HEK293 (cell line): ENCODE measurements around the gene PDE4B.
A peak's percentile ranks its signal among the peaks of the same experiment; 100 is the strongest.

ENCODE experiments used
- CTCF ChIA-PET: fragments of 350-600 bp; formaldehyde crosslinking; extraction: SDS; loops from one replicate; lab custom pipeline; 2021; ENCODE audit warnings: antibody characterized with exemption; lab: Yijun Ruan, JAX
- POLR2A ChIA-PET: fragments of 300-600 bp; formaldehyde crosslinking; extraction: SDS; loops from one replicate; lab custom pipeline; 2020; ENCODE audit warnings: antibody characterized with exemption, inconsistent platforms; lab: Yijun Ruan, JAX
- H3K27ac ChIP-seq: fragments of 200-500 bp; sonication (Bioruptor generic); 2 replicates; pipeline ENCODE4 v1.5.1; 2014; ENCODE audit warnings: low read depth, low read length, control low read depth, inconsistent platforms; ENCODE audit errors: extremely low read depth
- H3K36me3 ChIP-seq, 2 experiments: fragments of 200-500 bp in 1 of 2; sonication (Bioruptor generic) in 1 of 2; 1 replicate in 1 of 2; 2 replicates in 1 of 2; pipeline ENCODE4 v1.5.1; 2014 to 2017; ENCODE audit warnings: inconsistent platforms in 2 of 2, low read length in 2 of 2; ENCODE audit not compliant: control insufficient read depth in 2 of 2, insufficient read depth in 1 of 2
- H3K4me1 ChIP-seq: fragments of 200-500 bp; sonication (Bioruptor generic); 2 replicates; pipeline ENCODE4 v1.5.1; 2014; ENCODE audit warnings: mild to moderate bottlenecking, low read length, inconsistent platforms; ENCODE audit not compliant: control insufficient read depth, insufficient read depth
- H3K4me3 ChIP-seq: 2 replicates; pipeline ENCODE4 v1.5.1; 2011; ENCODE audit warnings: low read depth, mild to moderate bottlenecking, control low read depth, low read length, moderate library complexity
- H3K9me3 ChIP-seq: fragments of 200-500 bp; sonication (Bioruptor generic); 2 replicates; pipeline ENCODE4 v1.5.1; 2014; ENCODE audit warnings: low read depth, low read length, inconsistent platforms; ENCODE audit not compliant: control insufficient read depth, insufficient read depth
- ATF2 ChIP-seq: fragments of 450-650 bp; formaldehyde crosslinking; IDR thresholded peaks from 2 replicates; pipeline ENCODE4 v1.5.1; 2016; ENCODE audit warnings: missing biosample characterization, missing genetic modification characterization, low read depth
- PRDM2 ChIP-seq: fragments of 450-650 bp; formaldehyde crosslinking; IDR thresholded peaks from 2 replicates; pipeline ENCODE4 v1.5.1; 2016; ENCODE audit warnings: missing biosample characterization, missing genetic modification characterization, borderline replicate concordance
- TRIM28 ChIP-seq: IDR thresholded peaks from 2 replicates; pipeline ENCODE4 v1.6.1; 2011; ENCODE audit warnings: low read length, control low read depth, borderline replicate concordance
- YY1 ChIP-seq: fragments of 450-650 bp; formaldehyde crosslinking; IDR thresholded peaks from 2 replicates; pipeline ENCODE4 v1.5.1; 2018; ENCODE audit warnings: missing biosample characterization, missing genetic modification characterization
- ZBTB48 ChIP-seq: fragments of 450-650 bp; formaldehyde crosslinking; IDR thresholded peaks from 2 replicates; pipeline ENCODE4 v1.5.1; 2016; ENCODE audit warnings: missing biosample characterization, missing genetic modification characterization
- ZNF133 ChIP-seq: fragments of 450-650 bp; formaldehyde crosslinking; IDR thresholded peaks from 2 replicates; pipeline ENCODE4 v1.5.1; 2016; ENCODE audit warnings: missing biosample characterization, missing genetic modification characterization
- ZNF140 ChIP-seq: fragments of 450-650 bp; formaldehyde crosslinking; IDR thresholded peaks from 2 replicates; pipeline ENCODE4 v1.5.1; 2016; ENCODE audit warnings: missing biosample characterization, missing genetic modification characterization
- ZNF2 ChIP-seq: fragments of 450-650 bp; formaldehyde crosslinking; IDR thresholded peaks from 2 replicates; pipeline ENCODE4 v1.5.1; 2016; ENCODE audit warnings: missing biosample characterization, missing genetic modification characterization
- ZNF366 ChIP-seq: fragments of 450-650 bp; formaldehyde crosslinking; conservative IDR thresholded peaks from 2 replicates; pipeline ENCODE4 v1.5.1; 2016; ENCODE audit warnings: missing biosample characterization, missing genetic modification characterization
- ZNF654 ChIP-seq: fragments of 450-650 bp; formaldehyde crosslinking; IDR thresholded peaks from 2 replicates; pipeline ENCODE4 v1.5.1; 2016; ENCODE audit warnings: low read depth, missing biosample characterization, missing genetic modification characterization
- ZNF660 ChIP-seq: fragments of 450-650 bp; IDR thresholded peaks from 2 replicates; pipeline ENCODE4 v1.5.1; 2018; ENCODE audit warnings: missing biosample characterization, mild to moderate bottlenecking, missing genetic modification characterization
- ZNF747 ChIP-seq: fragments of 450-650 bp; formaldehyde crosslinking; IDR thresholded peaks from 2 replicates; pipeline ENCODE4 v1.5.1; 2016; ENCODE audit warnings: missing biosample characterization, missing genetic modification characterization
- TF ChIP-seq, protein P1 (sequence below): fragments of 450-650 bp; formaldehyde crosslinking; IDR thresholded peaks from 2 replicates; pipeline ENCODE4 v1.5.1; 2017; ENCODE audit warnings: missing biosample characterization, missing genetic modification characterization
- TF ChIP-seq, protein P2 (sequence below): fragments of 450-650 bp; formaldehyde crosslinking; IDR thresholded peaks from 2 replicates; pipeline ENCODE4 v1.5.1; 2016; ENCODE audit warnings: missing biosample characterization, missing genetic modification characterization
- TF ChIP-seq, protein P3 (sequence below): fragments of 450-650 bp; formaldehyde crosslinking; IDR thresholded peaks from 2 replicates; pipeline ENCODE4 v1.5.1; 2016; ENCODE audit warnings: missing biosample characterization, missing genetic modification characterization

PDE4B gene

GRCh38 chr1:65958561-65959350, 166.1 kb downstream of the PDE4B start:
- Histone ChIP-seq H3K36me3 (no peaks in the 10 kb centered on the region), H3K4me1 (peaks cover 3% of the 10 kb centered on the region; the same call in 1 of the 2 replicates), H3K9me3 (no peaks in the 10 kb centered on the region), H3K27ac (no peak overlapping the region), H3K4me3 (no peak overlapping the region)
- POLR2A ChIA-PET = no interaction called here
- TF ChIP-seq ZNF140 = no peak
- TF ChIP-seq ZNF660 = peak; percentile 95
- TF ChIP-seq ZNF366 (tag by site-specific recombination) = no peak
- no peak for TF ChIP-seq YY1 (tag by site-specific recombination)
- no peak for TF ChIP-seq TRIM28
- TF ChIP-seq ZBTB48 (tag by site-specific recombination) = no peak
- TF ChIP-seq, protein P1, sequence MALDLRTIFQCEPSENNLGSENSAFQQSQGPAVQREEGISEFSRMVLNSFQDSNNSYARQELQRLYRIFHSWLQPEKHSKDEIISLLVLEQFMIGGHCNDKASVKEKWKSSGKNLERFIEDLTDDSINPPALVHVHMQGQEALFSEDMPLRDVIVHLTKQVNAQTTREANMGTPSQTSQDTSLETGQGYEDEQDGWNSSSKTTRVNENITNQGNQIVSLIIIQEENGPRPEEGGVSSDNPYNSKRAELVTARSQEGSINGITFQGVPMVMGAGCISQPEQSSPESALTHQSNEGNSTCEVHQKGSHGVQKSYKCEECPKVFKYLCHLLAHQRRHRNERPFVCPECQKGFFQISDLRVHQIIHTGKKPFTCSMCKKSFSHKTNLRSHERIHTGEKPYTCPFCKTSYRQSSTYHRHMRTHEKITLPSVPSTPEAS (tag by site-specific recombination) = peak; percentile 29; the same call in 1 of the 2 replicates
- TF ChIP-seq, protein P2, sequence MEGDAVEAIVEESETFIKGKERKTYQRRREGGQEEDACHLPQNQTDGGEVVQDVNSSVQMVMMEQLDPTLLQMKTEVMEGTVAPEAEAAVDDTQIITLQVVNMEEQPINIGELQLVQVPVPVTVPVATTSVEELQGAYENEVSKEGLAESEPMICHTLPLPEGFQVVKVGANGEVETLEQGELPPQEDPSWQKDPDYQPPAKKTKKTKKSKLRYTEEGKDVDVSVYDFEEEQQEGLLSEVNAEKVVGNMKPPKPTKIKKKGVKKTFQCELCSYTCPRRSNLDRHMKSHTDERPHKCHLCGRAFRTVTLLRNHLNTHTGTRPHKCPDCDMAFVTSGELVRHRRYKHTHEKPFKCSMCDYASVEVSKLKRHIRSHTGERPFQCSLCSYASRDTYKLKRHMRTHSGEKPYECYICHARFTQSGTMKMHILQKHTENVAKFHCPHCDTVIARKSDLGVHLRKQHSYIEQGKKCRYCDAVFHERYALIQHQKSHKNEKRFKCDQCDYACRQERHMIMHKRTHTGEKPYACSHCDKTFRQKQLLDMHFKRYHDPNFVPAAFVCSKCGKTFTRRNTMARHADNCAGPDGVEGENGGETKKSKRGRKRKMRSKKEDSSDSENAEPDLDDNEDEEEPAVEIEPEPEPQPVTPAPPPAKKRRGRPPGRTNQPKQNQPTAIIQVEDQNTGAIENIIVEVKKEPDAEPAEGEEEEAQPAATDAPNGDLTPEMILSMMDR (tag by site-specific recombination) = peak; percentile 15; the same call in 1 of the 2 replicates
- no peak for TF ChIP-seq PRDM2 (tag by site-specific recombination)
- peak; percentile 73 for TF ChIP-seq ZNF654 (tag by site-specific recombination)
- no peak for TF ChIP-seq ZNF747
- no peak for TF ChIP-seq ATF2 (tag by site-specific recombination)
- 0 out of 2 replicates have a peak, but pooled peaks have one; percentile 34 for TF ChIP-seq ZNF2 (tag by site-specific recombination)
- no peak for TF ChIP-seq ZNF133 (tag by site-specific recombination)
- TF ChIP-seq, protein P3, sequence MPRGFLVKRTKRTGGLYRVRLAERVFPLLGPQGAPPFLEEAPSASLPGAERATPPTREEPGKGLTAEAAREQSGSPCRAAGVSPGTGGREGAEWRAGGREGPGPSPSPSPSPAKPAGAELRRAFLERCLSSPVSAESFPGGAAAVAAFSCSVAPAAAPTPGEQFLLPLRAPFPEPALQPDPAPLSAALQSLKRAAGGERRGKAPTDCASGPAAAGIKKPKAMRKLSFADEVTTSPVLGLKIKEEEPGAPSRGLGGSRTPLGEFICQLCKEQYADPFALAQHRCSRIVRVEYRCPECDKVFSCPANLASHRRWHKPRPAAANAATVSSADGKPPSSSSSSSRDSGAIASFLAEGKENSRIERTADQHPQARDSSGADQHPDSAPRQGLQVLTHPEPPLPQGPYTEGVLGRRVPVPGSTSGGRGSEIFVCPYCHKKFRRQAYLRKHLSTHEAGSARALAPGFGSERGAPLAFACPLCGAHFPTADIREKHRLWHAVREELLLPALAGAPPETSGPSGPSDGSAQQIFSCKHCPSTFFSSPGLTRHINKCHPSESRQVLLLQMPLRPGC (tag by site-specific recombination) = no peak
- CTCF ChIA-PET = interaction anchor here (0.6 to 7.3 kb wide), 27 partner anchors 10 to 1542 kb away, joined by 3 to 150 read pairs (median 4); no protein-coding TSS in a partner anchor
